ENCODE measurements around the gene AGAP1. TPM values are rescaled to one million over a fixed set of nuclear protein-coding genes. Genes with fewer than 3 reads are reported as not detected.

Gene AGAP1
- total and polyA plus RNA-seq, 7 donors, result 4.2 to 21.6 (median 16.6) TPM

DNA sequence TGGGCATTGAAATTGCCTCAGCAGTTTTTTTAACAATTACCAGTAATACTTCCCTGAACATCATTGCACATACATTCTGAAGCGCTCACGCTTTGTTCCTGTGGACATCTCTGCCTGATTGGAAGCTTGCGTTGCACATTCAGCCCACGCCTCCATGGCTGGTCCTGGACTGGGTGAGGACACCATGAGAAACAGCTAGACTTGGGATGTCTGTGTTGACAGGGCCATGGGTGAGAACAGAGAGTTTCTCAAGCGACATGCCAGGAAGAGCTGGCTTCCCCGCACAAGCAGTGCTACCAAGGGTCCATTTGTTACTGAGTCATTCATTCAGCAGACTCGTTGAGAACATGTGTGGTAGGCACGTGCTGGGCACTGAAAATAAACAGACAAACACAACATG, 508.0 kb downstream of the AGAP1 start:
- Histone ChIP-seq H3K27me3 (ENCODE audit: insufficient read depth in 3 of 3, low read length in 2 of 3) (no peaks in the 10 kb centered on the region), H3K4me3 (peak overlapping the region; percentile 27), H3K27ac (no peak overlapping the region), H3K4me1 (no peaks in the 10 kb centered on the region), H3K9me3 (no peaks in the 10 kb centered on the region), H3K36me3 (ENCODE audit: insufficient read depth in 1 of 2, low read depth in 1 of 2) (no peaks in the 10 kb centered on the region)
- intact Hi-C loops (cut with DNase I), result no loop called here
- DNase-seq (no peak), ATAC-seq (peak in 2 of 4 donors; percentile 37 to 47)
- TF ChIP-seq, protein P1, sequence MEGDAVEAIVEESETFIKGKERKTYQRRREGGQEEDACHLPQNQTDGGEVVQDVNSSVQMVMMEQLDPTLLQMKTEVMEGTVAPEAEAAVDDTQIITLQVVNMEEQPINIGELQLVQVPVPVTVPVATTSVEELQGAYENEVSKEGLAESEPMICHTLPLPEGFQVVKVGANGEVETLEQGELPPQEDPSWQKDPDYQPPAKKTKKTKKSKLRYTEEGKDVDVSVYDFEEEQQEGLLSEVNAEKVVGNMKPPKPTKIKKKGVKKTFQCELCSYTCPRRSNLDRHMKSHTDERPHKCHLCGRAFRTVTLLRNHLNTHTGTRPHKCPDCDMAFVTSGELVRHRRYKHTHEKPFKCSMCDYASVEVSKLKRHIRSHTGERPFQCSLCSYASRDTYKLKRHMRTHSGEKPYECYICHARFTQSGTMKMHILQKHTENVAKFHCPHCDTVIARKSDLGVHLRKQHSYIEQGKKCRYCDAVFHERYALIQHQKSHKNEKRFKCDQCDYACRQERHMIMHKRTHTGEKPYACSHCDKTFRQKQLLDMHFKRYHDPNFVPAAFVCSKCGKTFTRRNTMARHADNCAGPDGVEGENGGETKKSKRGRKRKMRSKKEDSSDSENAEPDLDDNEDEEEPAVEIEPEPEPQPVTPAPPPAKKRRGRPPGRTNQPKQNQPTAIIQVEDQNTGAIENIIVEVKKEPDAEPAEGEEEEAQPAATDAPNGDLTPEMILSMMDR (IDR thresholded peaks at IDR 0.05), result no peak
- WGBS, 3 donors, result 79 to 93% (median 81%) methylated on average over 8 of the region's 8 CpGs

DNA sequence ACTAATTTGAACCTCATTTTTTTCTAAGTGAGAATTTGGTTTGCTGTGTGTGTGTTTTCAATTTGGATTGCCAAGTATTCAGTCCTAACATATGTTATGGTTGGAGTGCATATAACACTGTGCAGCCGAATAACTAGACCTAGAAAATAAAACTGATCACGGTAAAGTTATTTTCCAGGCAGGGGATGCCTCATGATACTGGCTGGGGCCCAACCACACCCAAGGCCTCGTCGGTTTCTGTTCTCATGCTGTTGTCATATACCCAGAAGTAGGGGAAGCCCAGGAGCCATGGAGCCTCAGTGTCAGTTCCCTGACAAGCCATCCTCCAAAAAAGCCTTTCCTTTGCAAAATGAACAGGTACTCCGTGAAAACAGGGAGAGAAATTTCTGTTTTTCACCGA, 514.2 kb downstream of the AGAP1 start:
- no peaks in the 10 kb centered on the region for H3K9me3 ChIP-seq
- TF ChIP-seq, protein P1 (IDR thresholded peaks at IDR 0.05), result no peak
- H3K27ac ChIP-seq, result no peak overlapping the region
- DNase-seq (no peak), ATAC-seq (no peak)
- no peaks in the 10 kb centered on the region for H3K27me3 ChIP-seq (ENCODE audit: insufficient read depth in 3 of 3, low read length in 2 of 3)
- no peaks in the 10 kb centered on the region for H3K4me1 ChIP-seq
- intact Hi-C loops (cut with DNase I), result no loop called here
- H3K4me3 ChIP-seq, result no peak overlapping the region
- H3K36me3 ChIP-seq (ENCODE audit: insufficient read depth in 1 of 2, low read depth in 1 of 2), result no peaks in the 10 kb centered on the region
- 74 to 87% (median 76%) methylated on average over 6 of the region's 6 CpGs for WGBS, 3 donors

DNA sequence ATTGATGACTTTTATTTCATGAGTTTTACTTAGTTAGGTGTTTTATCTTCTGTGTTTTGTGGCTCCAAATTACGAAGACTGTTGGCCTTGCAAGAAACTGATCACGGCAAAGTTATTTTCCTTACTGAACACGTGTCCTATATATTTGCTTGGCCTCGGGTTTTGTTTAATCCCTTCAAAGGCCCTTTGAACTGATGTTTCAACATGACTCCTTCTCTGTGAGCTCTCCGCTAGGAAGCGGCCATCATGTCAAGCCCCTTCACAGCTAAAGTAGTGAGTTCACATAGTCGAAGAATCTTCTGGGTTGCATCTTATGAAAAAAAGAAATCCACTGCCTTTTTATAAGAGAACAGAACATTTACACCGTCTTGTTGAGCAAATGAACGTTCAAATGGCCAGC, 515.0 kb downstream of the AGAP1 start:
- DNase-seq (no peak), ATAC-seq (no peak)
- intact Hi-C loops (cut with DNase I), result no loop called here
- WGBS, 3 donors, result 91 to 97% (median 95%) methylated on average over 9 of the region's 9 CpGs
- TF ChIP-seq, protein P1 (IDR thresholded peaks at IDR 0.05), result no peak
- no peak overlapping the region for H3K4me3 ChIP-seq
- no peaks in the 10 kb centered on the region for H3K4me1 ChIP-seq
- H3K27me3 ChIP-seq (ENCODE audit: insufficient read depth in 3 of 3, low read length in 2 of 3), result no peaks in the 10 kb centered on the region
- no peaks in the 10 kb centered on the region for H3K9me3 ChIP-seq
- no peaks in the 10 kb centered on the region for H3K36me3 ChIP-seq (ENCODE audit: insufficient read depth in 1 of 2, low read depth in 1 of 2)
- H3K27ac ChIP-seq, result no peak overlapping the region

DNA sequence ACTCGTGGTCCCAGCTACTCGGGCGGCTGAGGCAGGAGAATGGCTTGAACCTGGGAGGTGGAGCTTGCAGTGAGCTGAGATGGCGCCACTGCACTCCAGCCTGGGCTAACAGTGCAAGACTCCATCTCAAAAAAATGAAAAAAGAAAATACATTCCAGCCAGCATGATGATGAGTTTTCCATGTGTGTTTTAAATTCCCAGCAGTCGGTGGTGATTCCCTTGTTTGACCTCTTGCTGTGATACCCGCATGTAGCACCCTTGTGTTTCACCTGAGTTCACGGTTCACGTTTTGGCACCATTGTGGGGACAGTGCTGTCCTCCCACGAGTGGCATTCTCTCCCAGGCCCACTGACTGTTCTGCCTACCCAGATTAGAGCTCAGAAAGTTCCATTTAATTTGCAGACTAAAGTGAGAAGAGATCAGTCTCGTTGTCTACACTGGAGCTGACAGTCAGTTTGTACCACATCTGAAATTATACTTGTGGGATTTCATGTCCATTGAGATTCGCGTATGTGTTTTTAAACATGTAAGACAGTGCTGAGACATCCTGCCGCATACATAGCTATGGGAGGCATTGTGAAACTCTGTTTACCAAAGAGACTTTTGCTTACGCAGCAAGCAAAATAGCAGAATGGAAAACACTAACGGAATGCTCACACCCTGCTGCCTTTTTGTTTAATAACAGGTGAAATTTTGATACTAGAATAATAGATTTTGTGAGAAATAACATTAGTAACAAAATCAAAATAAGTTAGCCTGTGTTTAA, 517.3 kb downstream of the AGAP1 start:
- TF ChIP-seq, protein P1 (IDR thresholded peaks at IDR 0.05), result no peak
- DNase-seq (no peak), ATAC-seq (no peak)
- Histone ChIP-seq H3K36me3 (ENCODE audit: insufficient read depth in 1 of 2, low read depth in 1 of 2) (no peaks in the 10 kb centered on the region), H3K27ac (no peak overlapping the region), H3K4me1 (no peaks in the 10 kb centered on the region), H3K4me3 (no peak overlapping the region), H3K27me3 (ENCODE audit: insufficient read depth in 3 of 3, low read length in 2 of 3) (no peaks in the 10 kb centered on the region), H3K9me3 (no peaks in the 10 kb centered on the region)
- WGBS, 3 donors, result 70 to 74% (median 72%) methylated on average over 15 of the region's 15 CpGs
- intact Hi-C loops (cut with DNase I), result no loop called here

DNA sequence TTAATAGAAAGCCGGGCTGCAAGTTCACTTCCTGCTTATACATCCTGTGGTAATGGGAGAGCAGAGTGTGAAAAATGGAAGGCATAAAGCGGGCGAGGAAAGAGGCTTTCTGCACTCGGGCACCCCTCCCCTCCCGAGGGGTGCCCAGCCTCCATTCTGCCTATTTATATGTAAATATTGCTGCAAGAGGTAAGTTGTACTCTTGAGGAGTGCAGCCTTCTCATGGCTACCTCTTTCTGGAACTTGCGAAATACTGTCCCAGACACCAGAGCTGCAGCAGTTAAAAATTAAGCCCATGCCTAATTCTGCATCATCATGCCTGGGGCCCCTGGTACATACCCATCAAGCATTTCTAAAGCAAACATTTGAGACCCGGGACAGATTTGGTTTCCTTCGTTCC, 518.3 kb downstream of the AGAP1 start:
- DNase-seq, result no peak
- ATAC-seq, result no peak
- Histone ChIP-seq H3K9me3 (no peaks in the 10 kb centered on the region), H3K4me3 (no peak overlapping the region), H3K27me3 (ENCODE audit: insufficient read depth in 3 of 3, low read length in 2 of 3) (no peaks in the 10 kb centered on the region), H3K36me3 (ENCODE audit: insufficient read depth in 1 of 2, low read depth in 1 of 2) (no peaks in the 10 kb centered on the region), H3K27ac (no peak overlapping the region), H3K4me1 (no peaks in the 10 kb centered on the region)
- TF ChIP-seq, protein P1 (IDR thresholded peaks at IDR 0.05), result no peak
- intact Hi-C loops (cut with DNase I), result no loop called here
- 70 to 76% (median 74%) methylated on average over 8 of the region's 8 CpGs for WGBS, 3 donors
